Measurements from ENCODE around the gene ZBTB37. TPM values are rescaled to one million over a fixed set of nuclear protein-coding genes. Genes with fewer than 3 reads are reported as not detected.
"Not testable (repeated sequence)": the region's sequence is repeated elsewhere in the genome, so short reads cannot be mapped to it uniquely, and the experiment has no call there.

ZBTB37 gene
- total RNA-seq, 1 experiment from 2014 or later = 5.2 TPM

DNA sequence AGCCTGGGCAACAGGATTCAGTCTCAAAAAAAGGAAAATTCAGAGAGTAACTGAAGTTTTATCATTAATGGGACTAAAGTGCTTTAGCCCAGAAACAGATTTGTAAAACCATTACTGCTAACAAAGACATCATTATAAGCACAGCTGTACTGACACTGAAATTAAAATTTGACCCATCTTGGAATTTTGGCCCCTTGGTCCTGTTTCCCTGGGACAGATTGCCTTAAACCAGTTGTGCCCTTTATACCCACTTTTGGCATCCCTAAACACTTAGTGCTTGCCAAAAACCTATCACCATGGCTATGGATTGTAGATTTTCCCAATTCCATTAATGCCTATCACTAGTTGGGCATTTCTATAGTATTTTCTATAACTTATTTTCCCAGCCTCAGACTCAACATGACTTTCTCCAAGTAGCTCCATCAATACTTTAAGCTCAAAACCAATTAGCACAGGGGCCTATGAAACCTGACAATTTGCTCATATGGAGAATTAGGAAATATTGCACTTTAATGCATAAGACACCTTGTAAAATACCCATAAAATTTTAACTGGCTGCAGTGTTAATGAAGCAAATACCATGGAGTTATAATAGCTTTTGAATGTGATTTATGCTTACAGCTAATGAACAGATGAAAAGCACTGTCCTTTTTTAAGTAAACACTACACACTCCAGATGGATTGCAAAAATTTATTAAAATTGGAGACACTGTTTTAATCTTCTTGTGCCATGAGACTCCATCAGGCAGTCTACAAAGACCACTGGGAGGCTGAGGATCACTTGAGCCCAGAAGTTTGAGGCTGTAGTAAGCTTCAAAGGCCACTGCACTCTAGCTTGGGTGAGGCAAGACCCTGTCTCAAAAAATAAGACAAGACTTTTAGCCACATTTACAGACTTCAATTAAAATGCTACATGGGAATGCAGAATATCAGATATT, 4.7 kb upstream of the ZBTB37 start:
- in situ Hi-C loops (cut with HindIII; ENCODE audit: low sequenced_read_pairs) = no loop called here

DNA sequence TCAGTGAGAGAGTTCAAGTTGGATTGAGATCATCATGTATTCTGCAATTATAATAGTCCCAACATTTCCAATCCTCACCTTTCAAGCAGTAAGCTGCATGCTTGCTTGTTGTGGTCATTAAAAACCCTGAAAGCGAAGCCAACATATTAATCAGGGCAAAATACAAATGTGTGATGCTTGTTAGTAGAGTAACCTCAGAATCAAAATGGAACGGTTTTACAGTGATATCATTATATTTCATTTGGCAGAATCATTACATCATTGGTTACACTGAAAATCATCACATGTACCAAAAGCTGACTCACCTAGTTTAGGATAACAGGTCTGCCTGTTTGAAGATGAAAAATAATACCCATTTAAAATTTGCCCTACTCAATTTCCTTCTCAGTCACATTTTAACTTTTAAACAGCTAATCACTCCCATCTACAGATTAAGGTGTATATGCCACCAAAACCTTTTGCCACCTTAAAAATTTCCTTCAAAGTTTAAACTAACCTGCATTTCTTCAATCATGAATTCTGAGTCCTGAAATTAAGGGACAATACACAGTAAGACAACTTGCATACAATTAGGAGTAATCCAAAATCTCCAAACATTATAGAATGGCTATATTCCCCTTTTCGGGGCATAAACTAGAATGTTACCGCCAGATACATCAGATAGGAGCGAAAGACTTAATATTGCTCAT, 3.9 kb upstream of the ZBTB37 start:
- in situ Hi-C loops (cut with HindIII; ENCODE audit: low sequenced_read_pairs) = no loop called here
- DNase-seq (ENCODE audit: low spot score) = no peak

More for the DNA sequence above, 4.7 kb upstream of the ZBTB37 start:
- no peak for DNase-seq (ENCODE audit: low spot score)

DNA sequence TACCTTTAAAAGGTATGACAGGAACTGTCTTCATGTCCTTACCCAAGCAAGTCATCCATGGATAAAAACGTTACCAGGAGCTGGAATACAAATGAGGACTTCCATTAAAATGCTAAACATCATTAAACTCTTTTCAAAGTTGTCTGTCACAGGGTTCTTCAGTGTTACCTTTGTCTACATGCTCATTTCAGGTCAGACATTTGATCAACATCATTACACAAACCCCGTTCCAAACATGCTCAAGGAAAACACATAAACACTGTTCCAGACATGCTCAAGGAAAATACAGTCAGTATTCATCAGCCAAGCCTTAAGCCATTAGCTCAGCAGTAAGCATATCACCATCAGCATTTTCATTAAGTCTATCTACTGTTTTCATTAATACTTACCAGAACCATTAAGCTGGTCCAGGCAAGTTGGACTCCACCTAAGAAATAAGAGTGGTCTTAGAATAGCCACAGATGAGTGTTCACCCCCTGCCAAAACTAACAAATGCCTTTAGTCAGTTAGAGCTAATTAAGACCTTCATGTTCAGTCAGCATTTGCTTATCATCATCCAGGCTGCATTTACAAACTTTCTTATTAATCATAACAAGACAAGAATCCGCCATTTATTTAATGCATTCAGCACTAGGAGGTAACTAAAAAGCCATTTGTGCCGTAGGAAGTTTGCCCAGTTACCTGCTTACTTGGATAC, 2.6 kb upstream of the ZBTB37 start:
- DNase-seq (ENCODE audit: low spot score) = no peak
- in situ Hi-C loops (cut with HindIII; ENCODE audit: low sequenced_read_pairs) = no loop called here

DNA sequence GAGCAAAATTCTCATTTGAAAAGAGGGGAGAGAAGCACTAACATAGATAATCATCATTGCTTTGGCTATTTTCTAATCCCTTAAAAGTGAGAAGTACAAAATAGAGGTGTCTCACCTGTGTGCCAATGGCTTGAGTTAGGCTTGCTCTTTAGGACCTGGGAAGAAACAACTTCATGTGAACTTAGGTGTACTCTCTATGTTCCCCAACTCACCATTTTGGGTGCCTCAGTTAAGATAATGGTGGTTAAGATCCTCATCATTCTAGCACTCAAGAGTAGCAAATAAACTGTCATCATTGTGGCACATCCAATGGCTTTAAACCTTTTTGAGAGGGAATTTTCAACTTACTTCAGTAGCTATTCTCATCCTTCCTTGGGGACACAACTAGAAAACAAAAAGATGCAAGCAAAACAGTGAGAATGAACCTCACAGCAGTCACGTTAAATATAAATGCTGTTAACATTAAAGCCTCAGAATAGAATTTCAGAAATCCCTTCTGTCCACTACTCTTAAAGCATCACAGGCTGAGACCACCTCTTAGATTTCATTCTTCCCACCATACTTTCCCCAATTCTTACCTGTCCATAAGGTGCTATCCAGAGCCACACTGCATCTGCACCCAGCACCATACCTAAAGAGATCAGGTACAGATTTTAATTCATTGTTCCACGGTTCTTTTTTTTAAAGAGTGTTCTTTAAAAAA, 1.6 kb upstream of the ZBTB37 start:
- in situ Hi-C loops (cut with HindIII; ENCODE audit: low sequenced_read_pairs) = no loop called here
- DNase-seq (ENCODE audit: low spot score) = no peak

DNA sequence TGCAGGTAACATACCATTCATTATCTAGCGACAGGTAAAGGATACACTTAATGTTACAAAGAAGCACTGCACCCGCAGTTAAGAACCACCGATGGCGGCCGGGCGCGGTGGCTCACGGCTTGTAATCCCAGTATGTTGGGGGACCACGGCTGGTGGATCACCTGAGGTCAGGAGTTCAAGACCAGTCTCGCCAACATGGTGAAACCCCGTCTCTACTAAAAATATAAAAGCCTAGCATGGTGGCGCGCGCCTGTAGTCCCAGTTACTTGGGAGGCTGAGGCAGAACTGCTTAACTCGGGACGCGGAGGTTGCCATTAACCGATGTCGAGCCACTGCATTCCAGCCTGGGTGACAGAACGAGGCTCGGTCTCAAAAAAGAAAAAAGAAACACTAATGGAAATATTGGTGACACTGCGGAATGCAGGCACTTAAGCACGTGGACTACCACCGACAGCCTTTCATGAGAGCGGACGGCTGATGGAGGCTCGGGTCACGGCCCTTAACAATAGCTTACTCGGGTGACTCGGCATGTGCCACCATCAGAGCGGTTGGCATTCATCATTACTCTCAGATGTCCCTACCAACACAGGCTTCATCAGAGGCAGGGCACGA, 933 bp upstream of the ZBTB37 start:
- no peak for DNase-seq (ENCODE audit: low spot score)
- in situ Hi-C loops (cut with HindIII; ENCODE audit: low sequenced_read_pairs) = no loop called here

DNA sequence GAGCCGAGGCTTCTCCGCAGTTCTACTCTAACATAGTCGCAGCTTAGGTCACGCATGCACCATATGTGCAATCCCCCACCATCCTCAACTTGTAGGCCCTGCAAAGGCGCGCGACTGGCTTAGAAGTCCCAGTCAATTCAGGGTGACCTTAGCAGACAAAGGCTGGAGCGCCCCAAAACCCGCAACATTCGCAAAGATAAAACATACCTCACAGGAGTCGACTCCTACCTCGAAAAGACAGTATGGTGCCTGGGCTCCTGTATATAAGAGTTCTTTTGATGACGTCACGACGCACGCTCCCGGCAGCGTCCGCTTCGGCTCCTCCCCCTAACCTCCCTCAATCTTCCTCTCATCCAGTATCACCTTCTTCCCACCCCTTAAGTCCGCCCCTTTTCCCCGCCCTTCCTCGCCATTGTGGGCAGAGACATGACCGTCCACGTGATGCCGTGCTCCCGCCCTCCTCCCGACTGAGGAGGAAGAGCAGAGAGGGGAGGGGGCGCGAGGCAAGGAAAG, 371 bp upstream of the ZBTB37 start, which contains the start of gene GAS5:
Gene GAS5 (minus strand): TSS at position 237 of the 513 bp plus-strand sequence.
- peak; percentile 100 for DNase-seq (ENCODE audit: low spot score)
- in situ Hi-C loops (cut with HindIII; ENCODE audit: low sequenced_read_pairs) = no loop called here

DNA sequence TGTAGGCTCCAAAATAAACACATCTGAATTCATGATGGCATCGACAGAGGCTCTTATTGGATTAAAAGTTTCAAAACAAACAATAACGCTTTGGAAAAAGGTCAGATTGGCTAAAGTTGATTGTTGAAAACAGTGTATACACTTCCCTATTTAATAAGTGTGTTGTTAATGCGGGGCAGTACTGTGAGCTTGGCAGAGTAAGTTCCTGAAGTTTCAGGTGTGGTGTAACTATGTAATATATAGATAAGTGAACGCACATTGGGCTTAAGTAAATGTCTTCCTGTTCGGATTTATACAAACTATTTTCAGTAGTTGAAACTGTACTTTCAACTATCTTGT, 810 bp downstream of the ZBTB37 start:
- DNase-seq (ENCODE audit: low spot score) = no peak
- in situ Hi-C loops (cut with HindIII; ENCODE audit: low sequenced_read_pairs) = no loop called here

DNA sequence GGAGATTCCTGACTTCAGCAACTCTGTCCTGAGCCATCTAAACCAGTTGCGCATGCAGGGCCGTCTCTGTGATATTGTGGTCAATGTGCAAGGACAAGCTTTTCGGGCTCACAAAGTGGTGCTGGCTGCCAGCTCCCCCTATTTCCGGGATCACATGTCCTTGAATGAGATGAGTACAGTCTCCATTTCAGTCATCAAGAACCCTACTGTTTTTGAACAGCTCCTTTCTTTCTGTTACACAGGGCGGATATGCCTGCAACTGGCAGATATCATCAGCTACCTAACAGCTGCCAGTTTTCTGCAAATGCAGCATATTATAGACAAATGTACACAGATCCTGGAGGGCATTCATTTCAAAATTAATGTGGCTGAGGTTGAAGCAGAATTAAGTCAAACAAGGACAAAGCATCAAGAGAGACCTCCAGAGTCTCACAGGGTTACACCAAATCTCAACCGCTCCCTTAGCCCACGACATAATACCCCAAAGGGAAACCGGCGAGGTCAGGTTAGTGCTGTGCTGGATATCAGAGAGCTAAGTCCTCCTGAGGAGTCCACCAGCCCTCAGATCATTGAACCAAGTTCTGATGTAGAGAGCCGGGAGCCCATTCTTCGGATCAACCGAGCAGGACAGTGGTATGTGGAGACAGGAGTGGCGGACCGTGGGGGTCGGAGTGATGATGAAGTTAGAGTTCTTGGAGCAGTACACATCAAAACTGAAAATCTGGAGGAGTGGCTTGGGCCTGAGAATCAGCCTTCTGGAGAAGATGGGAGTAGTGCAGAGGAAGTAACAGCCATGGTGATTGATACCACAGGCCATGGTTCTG, 2.3 kb downstream of the ZBTB37 start:
- no peak for DNase-seq (ENCODE audit: low spot score)
- in situ Hi-C loops (cut with HindIII; ENCODE audit: low sequenced_read_pairs) = loop anchor here (10.0 kb wide), 1 partner anchor 54 kb away; no protein-coding TSS in a partner anchor

DNA sequence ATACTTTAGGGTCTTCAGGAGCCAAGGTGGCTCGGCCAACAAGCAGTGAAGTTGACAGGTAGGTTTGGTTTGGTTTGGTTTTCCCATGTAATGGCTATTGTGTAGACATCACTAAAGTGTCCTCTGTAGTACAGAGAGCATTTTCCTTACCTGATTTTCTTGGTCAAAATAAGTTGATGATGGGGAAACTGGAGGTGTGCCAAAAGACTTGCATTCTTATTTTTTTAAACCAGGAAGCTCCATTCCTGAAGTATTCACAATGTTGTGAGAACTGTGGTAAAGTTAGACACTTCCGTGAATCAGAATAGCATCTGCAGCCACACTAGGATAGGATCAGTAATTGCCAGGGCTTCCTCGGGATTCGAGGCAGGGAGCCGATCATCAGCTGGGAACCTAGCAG, 2.9 kb downstream of the ZBTB37 start:
- in situ Hi-C loops (cut with HindIII; ENCODE audit: low sequenced_read_pairs) = loop anchor here (10.0 kb wide), 1 partner anchor 54 kb away; no protein-coding TSS in a partner anchor

DNA sequence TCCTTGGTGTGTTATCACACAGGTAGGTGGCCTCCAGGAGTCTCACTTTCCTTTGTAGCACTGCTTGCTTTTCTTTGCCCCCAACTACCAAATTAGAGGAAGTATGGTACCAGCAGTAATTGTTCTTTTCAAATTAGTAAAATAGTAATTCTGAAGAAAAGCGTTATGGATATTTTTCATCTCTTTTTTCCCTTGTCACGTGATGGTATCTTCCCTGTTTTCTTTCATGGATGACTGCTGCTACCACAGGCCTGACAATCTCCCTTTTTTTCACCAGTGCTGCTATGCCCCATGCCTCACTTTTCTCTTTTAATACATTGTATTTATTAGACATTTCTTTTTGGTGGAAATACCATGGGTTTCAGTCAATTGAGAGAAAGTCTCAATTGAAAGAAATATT, 3.3 kb downstream of the ZBTB37 start:
- no peak for DNase-seq (ENCODE audit: low spot score)
- in situ Hi-C loops (cut with HindIII; ENCODE audit: low sequenced_read_pairs) = loop anchor here (10.0 kb wide), 1 partner anchor 53 kb away; no protein-coding TSS in a partner anchor

More for the DNA sequence above, 2.9 kb downstream of the ZBTB37 start:
- DNase-seq (ENCODE audit: low spot score) = no peak

DNA sequence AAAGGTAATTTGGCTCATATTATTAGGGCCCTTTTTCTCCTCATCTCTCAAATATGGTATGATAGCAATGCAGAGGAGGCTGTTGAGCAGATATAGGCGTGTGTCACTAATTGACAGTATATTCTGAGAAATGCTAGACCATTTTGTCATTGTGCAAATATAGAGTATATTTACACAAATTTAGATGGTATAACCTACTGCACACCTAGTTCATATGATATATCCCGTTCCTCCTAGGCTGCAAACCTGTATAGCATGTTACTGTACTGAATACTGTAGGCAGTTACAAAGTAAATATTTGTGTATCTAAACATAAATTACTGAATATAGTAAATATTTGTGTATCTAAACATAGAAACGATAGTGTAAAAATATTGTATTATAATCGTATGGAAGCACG, 8.6 kb downstream of the ZBTB37 start:
- DNase-seq (ENCODE audit: low spot score) = no peak
- in situ Hi-C loops (cut with HindIII; ENCODE audit: low sequenced_read_pairs) = loop anchor here (10.0 kb wide), 1 partner anchor 48 kb away; no protein-coding TSS in a partner anchor

DNA sequence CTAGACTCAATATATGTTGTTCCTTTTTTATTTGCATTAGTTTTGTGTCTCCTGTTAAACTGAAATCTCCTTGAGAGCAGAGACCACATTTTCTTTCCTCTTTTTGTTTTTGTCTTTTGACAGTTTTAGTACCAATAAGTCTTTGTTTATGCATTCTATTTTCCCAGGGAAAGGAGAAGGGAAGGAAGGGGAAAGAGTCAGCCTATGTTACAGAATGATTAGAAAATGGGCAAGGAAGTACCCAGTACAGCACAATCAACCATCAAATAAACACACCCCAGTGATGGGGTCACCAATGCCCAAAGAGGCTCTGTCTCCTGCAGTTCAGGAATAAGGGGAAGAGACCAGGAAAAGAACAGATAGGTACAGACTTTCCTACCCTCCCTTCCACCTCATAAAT, 10.1 kb downstream of the ZBTB37 start:
- DNase-seq (ENCODE audit: low spot score) = no peak
- in situ Hi-C loops (cut with HindIII; ENCODE audit: low sequenced_read_pairs) = loop anchor here (10.0 kb wide), 1 partner anchor 47 kb away; no protein-coding TSS in a partner anchor

DNA sequence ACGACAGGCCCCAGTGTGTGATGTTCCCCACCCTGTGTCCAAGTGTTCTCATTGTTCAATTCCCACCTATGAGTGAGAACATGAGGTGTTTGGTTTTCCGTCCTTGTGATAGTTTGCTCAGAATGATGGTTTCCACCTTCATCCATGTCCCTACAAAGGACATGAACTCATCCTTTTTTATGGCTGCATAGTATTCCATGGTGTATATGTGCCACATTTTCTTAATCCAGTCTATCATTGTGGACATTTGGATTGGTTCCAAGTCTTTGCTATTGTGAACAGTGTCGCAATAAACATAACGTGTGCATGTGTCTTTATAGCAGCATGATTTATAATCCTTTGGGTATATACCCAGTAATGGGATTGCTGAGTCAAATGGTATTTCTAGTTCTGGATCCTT, 12.9 kb downstream of the ZBTB37 start:
- in situ Hi-C loops (cut with HindIII; ENCODE audit: low sequenced_read_pairs); DNase-seq (ENCODE audit: low spot score): not testable (repeated sequence)

DNA sequence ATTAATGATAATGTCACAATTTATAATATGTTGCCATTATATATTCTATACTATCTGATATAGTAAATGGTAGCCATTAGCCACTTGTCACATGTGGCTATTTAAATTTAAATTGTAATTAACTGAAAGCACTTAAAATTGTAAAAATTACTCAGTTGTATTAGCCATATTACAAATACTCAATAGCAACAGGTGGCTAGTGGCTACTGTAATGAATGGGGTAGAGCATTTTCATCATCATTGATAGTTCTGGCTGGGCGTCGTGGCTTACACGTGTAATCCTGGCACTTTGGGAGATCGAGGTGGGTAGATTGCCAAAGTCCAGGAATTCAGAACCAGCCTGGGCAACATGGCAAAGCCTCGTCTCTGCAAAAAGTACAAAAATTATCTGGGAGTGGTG, 16.5 kb downstream of the ZBTB37 start:
- in situ Hi-C loops (cut with HindIII; ENCODE audit: low sequenced_read_pairs) = no loop called here
- DNase-seq (ENCODE audit: low spot score) = no peak

DNA sequence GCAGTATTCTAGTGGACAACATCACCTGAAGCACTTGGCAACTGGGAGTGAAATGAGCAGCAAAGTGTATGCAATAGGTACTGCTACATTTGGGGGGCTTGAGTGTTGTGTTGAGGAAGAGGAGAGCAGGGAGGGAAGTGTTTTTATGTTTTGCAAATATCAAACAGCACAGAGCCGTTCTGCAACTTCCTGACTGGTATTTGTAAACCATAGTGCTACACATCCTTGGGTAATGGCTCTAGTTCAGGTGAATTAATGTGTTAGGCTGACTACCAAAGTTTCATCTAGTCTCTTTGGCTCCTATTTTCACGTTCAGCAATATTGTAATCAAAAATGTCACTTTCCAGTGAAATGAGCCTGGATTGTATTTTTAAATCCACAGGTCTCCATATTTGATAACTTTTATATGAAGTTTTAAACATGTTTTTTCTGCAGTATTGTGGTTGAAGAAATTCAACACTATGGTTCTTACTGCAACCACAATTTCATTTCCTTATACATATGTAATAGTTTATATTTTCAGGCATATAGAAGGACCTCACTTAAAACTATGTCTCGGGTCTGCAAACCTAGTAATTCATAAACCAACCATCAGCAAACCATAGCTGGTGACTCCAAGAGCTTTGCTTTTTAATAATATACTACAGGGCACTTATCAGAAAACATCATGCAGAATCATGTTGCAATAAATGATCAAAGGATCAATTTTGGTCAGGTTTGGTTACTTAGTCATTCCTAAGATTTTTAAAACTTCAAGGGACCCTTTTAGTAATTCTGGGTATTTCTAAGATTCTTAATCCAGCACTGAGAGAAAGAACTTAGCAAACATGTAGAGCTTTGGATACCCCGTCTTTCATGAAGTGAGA, 18.8 kb downstream of the ZBTB37 start:
- in situ Hi-C loops (cut with HindIII; ENCODE audit: low sequenced_read_pairs) = no loop called here
- DNase-seq (ENCODE audit: low spot score) = no peak

DNA sequence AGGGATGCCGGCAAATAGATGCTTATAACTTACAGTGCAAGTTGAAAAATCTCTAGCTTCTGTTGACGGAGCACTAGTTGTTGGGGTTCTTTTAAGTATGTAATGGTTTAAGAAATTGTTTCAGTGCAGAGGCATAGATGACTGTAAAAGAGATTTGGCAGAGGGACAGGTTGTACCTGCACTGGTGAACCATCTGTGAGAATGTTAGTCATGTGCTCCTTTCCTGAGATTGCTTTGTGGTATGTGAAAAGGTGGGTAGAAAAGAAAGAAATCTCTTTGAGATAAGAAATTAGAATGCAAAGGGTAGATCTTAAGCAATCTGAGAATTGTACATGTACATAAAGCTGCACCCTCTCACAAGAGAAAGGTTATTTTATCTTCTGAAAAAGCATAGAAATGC, 19.4 kb downstream of the ZBTB37 start:
- in situ Hi-C loops (cut with HindIII; ENCODE audit: low sequenced_read_pairs) = no loop called here

DNA sequence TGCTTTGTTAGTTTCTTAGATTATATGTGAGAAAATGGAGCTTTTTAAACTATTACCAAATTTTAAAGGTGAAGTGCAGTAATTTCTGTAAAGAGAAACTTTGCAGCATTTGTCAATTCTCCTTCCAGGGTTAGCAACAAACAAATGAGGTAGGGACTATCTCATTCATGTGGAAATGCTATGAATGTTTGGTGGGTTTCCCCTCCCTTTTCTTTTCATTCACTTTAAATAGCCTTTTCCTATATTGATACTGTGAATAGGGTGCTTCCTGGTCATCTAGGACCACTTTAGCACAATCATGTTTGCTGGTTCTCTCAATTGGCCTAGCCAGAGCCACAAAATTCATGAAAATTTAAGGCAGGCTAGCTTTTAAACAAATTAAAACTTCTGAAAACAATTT, 20.6 kb downstream of the ZBTB37 start:
- DNase-seq (ENCODE audit: low spot score) = no peak
- in situ Hi-C loops (cut with HindIII; ENCODE audit: low sequenced_read_pairs) = no loop called here

More for the DNA sequence above, 19.4 kb downstream of the ZBTB37 start:
- DNase-seq (ENCODE audit: low spot score) = no peak

All from G401 (cell line).